Stomach (tissue), 4 donors: ENCODE data around the gene ERVFRD-1.

Source experiments
- CTCF ChIP-seq, 7 experiments: fragments of 450-650 bp in 4 of 7; fragments of 200-600 bp in 3 of 7; sonication (generic) in 3 of 7; IDR thresholded peaks; one replicate each; pipeline ENCODE4 v1.5.1; 2016 to 2019; ENCODE audit warnings: antibody characterized with exemption in 7 of 7, control low read depth in 2 of 7, mild to moderate bottlenecking in 1 of 7
- EP300 ChIP-seq: sonication (generic); formaldehyde crosslinking; IDR thresholded peaks from one replicate; pipeline ENCODE4 v1.6.1; 2017; ENCODE audit warnings: antibody characterized with exemption
- POLR2A ChIP-seq, 4 donors: fragments of 450-650 bp; IDR thresholded peaks; one replicate each; pipeline ENCODE4 v1.6.1; 2016; ENCODE audit warnings: antibody characterized with exemption in 4 of 4, control low read depth in 2 of 4, mild to moderate bottlenecking in 1 of 4, moderate library complexity in 1 of 4

GRCh38 chr6:11103065-11103464 lies 8.5 kb downstream of the ERVFRD-1 start:
- TF ChIP-seq CTCF (IDR thresholded peaks at IDR 0.05) (no peak), EP300 (no peak), POLR2A (IDR thresholded peaks at IDR 0.05) (no peak)
